GM12865 (cell line): ENCODE results near the gene RAB42.

Source experiments
- DNase-seq: peaks from one replicate; pipeline ENCODE4 v3.0.0; 2010; ENCODE audit warnings: low read depth
- H3K4me3 ChIP-seq: 2 replicates; pipeline ENCODE4 v1.5.1; 2011; ENCODE audit warnings: mild to moderate bottlenecking, low read depth, low read length, control low read depth
- CTCF ChIP-seq: IDR thresholded peaks from 2 replicates; pipeline ENCODE4 v1.5.1; 2011; ENCODE audit warnings: low read length, control low read depth, low read depth, inconsistent platforms; ENCODE audit not compliant: insufficient read depth; ENCODE audit errors: missing control alignments

The RAB42 gene

GRCh38 chr1:28602536-28603439 is 10.7 kb downstream of the RAB42 start:
- peak; percentile 49 for TF ChIP-seq CTCF
- peak; percentile 61 for DNase-seq
- H3K4me3 ChIP-seq, result no peak overlapping the region

- no peak overlapping the region for H3K4me3 ChIP-seq
- DNase-seq, result no peak
- TF ChIP-seq CTCF, result no peak
These were observed 12.3 kb downstream of the RAB42 start for GRCh38 chr1:28604411-28604810.

GRCh38 chr1:28604962-28605361 is 12.9 kb downstream of the RAB42 start:
- no peak for TF ChIP-seq CTCF
- DNase-seq, result no peak
- no peak overlapping the region for H3K4me3 ChIP-seq

GRCh38 chr1:28606771-28607170 is 14.7 kb downstream of the RAB42 start:
- H3K4me3 ChIP-seq, result no peak overlapping the region
- TF ChIP-seq CTCF, result no peak
- no peak for DNase-seq

GRCh38 chr1:28613175-28613574 is 21.1 kb downstream of the RAB42 start:
- TF ChIP-seq CTCF, result no peak
- H3K4me3 ChIP-seq, result no peak overlapping the region
- no peak for DNase-seq

- peak; percentile 50 for DNase-seq
- H3K4me3 ChIP-seq, result no peak overlapping the region
- TF ChIP-seq CTCF, result no peak
These were observed 39.6 kb downstream of the RAB42 start for GRCh38 chr1:28631713-28632112.

GRCh38 chr1:28632560-28632959 is 40.5 kb downstream of the RAB42 start:
- no peak overlapping the region for H3K4me3 ChIP-seq
- no peak for DNase-seq
- no peak for TF ChIP-seq CTCF
